Large intestine (tissue), 3 donors: ENCODE data around the gene NPHS1. TPM values are rescaled to one million over a fixed set of nuclear protein-coding genes. Genes with fewer than 3 reads are reported as not detected.
"Not testable (repeated sequence)": the region's sequence is repeated elsewhere in the genome, so short reads cannot be mapped to it uniquely, and the experiment has no call there.

ENCODE experiments used
- DNase-seq, 2 donors: peaks; one replicate each; pipeline versions ENCODE4 v3.0.0 to v3.0.0-alpha.2; 2013
- H3K27ac ChIP-seq: one replicate; pipeline ENCODE4 v1.5.1; 2013; ENCODE audit warnings: low read length
- H3K27me3 ChIP-seq: 2 replicates; pipeline ENCODE4 v1.6.1; 2013; ENCODE audit warnings: low read length; ENCODE audit not compliant: control insufficient read depth, insufficient read depth
- H3K36me3 ChIP-seq: 2 replicates; pipeline ENCODE4 v1.6.1; 2013; ENCODE audit warnings: low read length; ENCODE audit not compliant: control insufficient read depth, insufficient read depth
- H3K4me1 ChIP-seq: one replicate; pipeline ENCODE4 v1.6.1; 2013; ENCODE audit warnings: low read length; ENCODE audit not compliant: control insufficient read depth, insufficient read depth
- H3K4me3 ChIP-seq: one replicate; pipeline ENCODE4 v1.5.1; 2013; ENCODE audit warnings: low read length
- H3K9me3 ChIP-seq: one replicate; pipeline ENCODE4 v1.6.1; 2013; ENCODE audit warnings: mild to moderate bottlenecking, low read depth, low read length, moderate library complexity; ENCODE audit not compliant: control insufficient read depth
- WGBS: methylation state at CpG from one replicate; pipeline ENCODE4 v1.1.5; 2013; ENCODE audit warnings: low lambda C conversion rate; ENCODE audit not compliant: insufficient coverage; 5-methylcytosine and 5-hydroxymethylcytosine counted together
- polyA plus RNA-seq: library from polyadenylated mRNA; unstranded; fragments of 120-200 nt; gene quantifications from one replicate; pipeline ENCODE4 v1.2.1, GENCODE V29; 2013

The NPHS1 gene
- polyA plus RNA-seq, 1 donor: 3.2 TPM

GRCh38 chr19:35879068-35879467 lies 26.8 kb upstream of the NPHS1 start:
- Histone ChIP-seq H3K27me3 (peaks cover 23% of the 10 kb centered on the region), H3K27ac (no peak overlapping the region), H3K36me3 (no peaks in the 10 kb centered on the region), H3K4me3 (no peak overlapping the region), H3K9me3 (no peaks in the 10 kb centered on the region), H3K4me1 (no peaks in the 10 kb centered on the region)
- no peak for DNase-seq
- WGBS: 0% methylated on average over 2 of the region's 23 CpGs

- peaks cover 44% of the 10 kb centered on the region for H3K27me3 ChIP-seq
- no peak overlapping the region for H3K27ac ChIP-seq
- peaks cover 7% of the 10 kb centered on the region for H3K4me1 ChIP-seq
- H3K36me3 ChIP-seq: no peaks in the 10 kb centered on the region
- no peak overlapping the region for H3K4me3 ChIP-seq
- peaks cover 3% of the 10 kb centered on the region for H3K9me3 ChIP-seq
- no CpG with 5 or more reads among the region's 32 CpGs for WGBS
- DNase-seq: no peak
These were observed 22.2 kb upstream of the NPHS1 start for GRCh38 chr19:35874392-35874930.

- no peak overlapping the region for H3K27ac ChIP-seq
- no CpG with 5 or more reads among the region's 5 CpGs for WGBS
- DNase-seq: no peak
- no peak overlapping the region for H3K4me3 ChIP-seq
- H3K4me1 ChIP-seq: peaks cover 19% of the 10 kb centered on the region
- H3K36me3 ChIP-seq: no peaks in the 10 kb centered on the region
- peaks cover 6% of the 10 kb centered on the region for H3K9me3 ChIP-seq
- peaks cover 45% of the 10 kb centered on the region for H3K27me3 ChIP-seq
These were observed 19.9 kb upstream of the NPHS1 start for GRCh38 chr19:35872180-35872579.

GRCh38 chr19:35871611-35872010 lies 19.3 kb upstream of the NPHS1 start:
- Histone ChIP-seq H3K27me3 (peaks cover 46% of the 10 kb centered on the region), H3K4me3 (no peak overlapping the region)

GRCh38 chr19:35870798-35871197 lies 18.5 kb upstream of the NPHS1 start:
- Histone ChIP-seq H3K9me3 (peaks cover 6% of the 10 kb centered on the region), H3K27ac (no peak overlapping the region), H3K27me3 (peaks cover 54% of the 10 kb centered on the region), H3K36me3 (no peaks in the 10 kb centered on the region), H3K4me3 (no peak overlapping the region), H3K4me1 (peaks cover 19% of the 10 kb centered on the region)
- DNase-seq: no peak
- WGBS: no CpG with 5 or more reads among the region's 12 CpGs

More at GRCh38 chr19:35871611-35872010, 19.3 kb upstream of the NPHS1 start:
- Histone ChIP-seq H3K4me1 (peaks cover 19% of the 10 kb centered on the region), H3K9me3 (peaks cover 6% of the 10 kb centered on the region), H3K36me3 (no peaks in the 10 kb centered on the region), H3K27ac (no peak overlapping the region)
- no peak for DNase-seq
- no CpG with 5 or more reads among the region's 12 CpGs for WGBS

- H3K9me3 ChIP-seq, H3K36me3 ChIP-seq, H3K27ac ChIP-seq, DNase-seq: not testable (repeated sequence)
- Histone ChIP-seq H3K4me1 (peaks cover 19% of the 10 kb centered on the region), H3K4me3 (peak overlapping the region; percentile 7), H3K27me3 (peaks cover 58% of the 10 kb centered on the region)
- WGBS: 2% methylated on average over 7 of the region's 26 CpGs
These were observed 17.9 kb upstream of the NPHS1 start for GRCh38 chr19:35870124-35870736.

GRCh38 chr19:35869327-35870123 lies 17.2 kb upstream of the NPHS1 start:
- H3K27me3 ChIP-seq: peaks cover 58% of the 10 kb centered on the region
- peaks cover 6% of the 10 kb centered on the region for H3K9me3 ChIP-seq
- H3K27ac ChIP-seq: no peak overlapping the region
- 0% methylated on average over 4 of the region's 51 CpGs for WGBS
- H3K4me3 ChIP-seq: peak overlapping the region; percentile 31
- peak; percentile 43 to 72 for DNase-seq
- H3K4me1 ChIP-seq: peaks cover 19% of the 10 kb centered on the region
- no peaks in the 10 kb centered on the region for H3K36me3 ChIP-seq

- Histone ChIP-seq H3K9me3 (peaks cover 6% of the 10 kb centered on the region), H3K4me1 (peaks cover 19% of the 10 kb centered on the region), H3K27ac (no peak overlapping the region), H3K4me3 (peak overlapping the region; percentile 31), H3K36me3 (no peaks in the 10 kb centered on the region), H3K27me3 (peaks cover 58% of the 10 kb centered on the region)
- no CpG with 5 or more reads among the region's 15 CpGs for WGBS
- DNase-seq: no peak
These were observed 16.6 kb upstream of the NPHS1 start for GRCh38 chr19:35868823-35869326.

- peak; percentile 19 to 63 for DNase-seq
- Histone ChIP-seq H3K4me1 (peaks cover 19% of the 10 kb centered on the region), H3K27ac (no peak within 1 kb of the TSS), H3K27me3 (peaks cover 58% of the 10 kb centered on the region), H3K4me3 (peak within 1 kb of the TSS; percentile 31), H3K36me3 (no peaks in the 10 kb centered on the region), H3K9me3 (peaks cover 6% of the 10 kb centered on the region)
- WGBS: no CpG with 5 or more reads among the region's 60 CpGs
These were observed 16.0 kb upstream of the NPHS1 start, which contains the start of gene APLP1 for GRCh38 chr19:35868172-35868822. Gene APLP1 (plus strand): TSS chr19:35868574. CDS start chr19:35868637, 63 bp downstream.

- Histone ChIP-seq H3K4me1 (peaks cover 1% of the 10 kb centered on the region), H3K27me3 (peaks cover 75% of the 10 kb centered on the region), H3K4me3 (no peak overlapping the region), H3K27ac (no peak overlapping the region), H3K9me3 (peaks cover 2% of the 10 kb centered on the region), H3K36me3 (no peaks in the 10 kb centered on the region)
- DNase-seq: no peak
- WGBS: 100% methylated on average over 1 of the region's 5 CpGs
These were observed 10.7 kb upstream of the NPHS1 start for GRCh38 chr19:35863018-35863417.
